Gastroesophageal sphincter (tissue), 3 donors: ENCODE results near the gene KAZN.

ENCODE experiments used
- CTCF ChIP-seq, 4 experiments: fragments of 200-600 bp in 2 of 4; fragments of 450-650 bp in 2 of 4; sonication (generic) in 1 of 4; IDR thresholded peaks; one replicate each; pipeline ENCODE4 v1.5.1; 2017 to 2019; ENCODE audit warnings: antibody characterized with exemption in 4 of 4, mild to moderate bottlenecking in 2 of 4, moderate library complexity in 2 of 4
- POLR2A ChIP-seq, 2 donors: fragments of 450-650 bp; IDR thresholded peaks; one replicate each; pipeline ENCODE4 v1.6.1; 2017; ENCODE audit warnings: antibody characterized with exemption in 2 of 2, mild to moderate bottlenecking in 2 of 2, moderate library complexity in 1 of 2
- POLR2AphosphoS5 ChIP-seq: sonication (generic); formaldehyde crosslinking; IDR thresholded peaks from one replicate; pipeline ENCODE4 v1.6.1; 2017; ENCODE audit warnings: antibody characterized with exemption

GRCh38 chr1:15158506-15159165 is 560.2 kb downstream of the KAZN start:
- TF ChIP-seq CTCF (IDR thresholded peaks at IDR 0.05) (no peak), POLR2A (IDR thresholded peaks at IDR 0.05) (no peak), POLR2AphosphoS5 (no peak)
